Natural killer cell (primary cell): ENCODE data around the gene PCSK7. TPM values are rescaled to one million over a fixed set of nuclear protein-coding genes. Genes with fewer than 3 reads are reported as not detected.

Experiments used
- ATAC-seq, 3 donors: fragments of 150-1000 bp in 2 of 3; fragments of 200-7000 bp in 1 of 3; cut with Tn5 transposase; 1 replicate in 1 of 3; 2 replicates in 2 of 3; pipeline ENCODE4 v1.10.0; 2021; ENCODE audit warnings: mild to moderate bottlenecking in 2 of 3, moderate library complexity in 2 of 3
- DNase-seq, 2 donors: peaks; one replicate each; pipeline versions ENCODE4 v3.0.0 to v3.0.0-alpha.2; 2013 to 2021; ENCODE audit warnings: mixed read lengths in 1 of 2
- H3K27ac ChIP-seq: one replicate; pipeline ENCODE4 v1.5.1; 2013; ENCODE audit warnings: mild to moderate bottlenecking, low read length
- H3K27me3 ChIP-seq: one replicate; pipeline ENCODE4 v1.6.1; 2013; ENCODE audit warnings: low read length; ENCODE audit not compliant: control insufficient read depth, insufficient read depth
- H3K36me3 ChIP-seq: one replicate; pipeline ENCODE4 v1.6.1; 2013; ENCODE audit warnings: low read length; ENCODE audit not compliant: control insufficient read depth, insufficient read depth
- H3K4me1 ChIP-seq: one replicate; pipeline ENCODE4 v1.6.1; 2013; ENCODE audit warnings: low read length; ENCODE audit not compliant: control insufficient read depth, insufficient read depth
- H3K4me3 ChIP-seq: one replicate; pipeline ENCODE4 v1.5.1; 2013; ENCODE audit warnings: low read length
- H3K9me3 ChIP-seq: one replicate; pipeline ENCODE4 v1.6.1; 2013; ENCODE audit warnings: low read length; ENCODE audit not compliant: control insufficient read depth, insufficient read depth
- H3K27ac Mint-ChIP-seq, 2 donors: one replicate each; pipeline ENCODE4 v1.8.0; 2022; ENCODE audit warnings: mild to moderate bottlenecking in 2 of 2, mixed read lengths in 2 of 2, moderate library complexity in 1 of 2
- H3K27me3 Mint-ChIP-seq, 2 donors: one replicate each; pipeline ENCODE4 v1.8.0; 2022; ENCODE audit warnings: low read depth in 2 of 2, mixed read lengths in 2 of 2
- H3K36me3 Mint-ChIP-seq: one replicate; pipeline ENCODE4 v1.8.0; 2022; ENCODE audit warnings: mixed read lengths
- H3K4me1 Mint-ChIP-seq, 2 donors: one replicate each; pipeline ENCODE4 v1.8.0; 2022; ENCODE audit warnings: mixed read lengths in 2 of 2
- H3K4me3 Mint-ChIP-seq: one replicate; pipeline ENCODE4 v1.8.0; 2022; ENCODE audit warnings: mild to moderate bottlenecking, moderate library complexity, mixed read lengths
- H3K9me3 Mint-ChIP-seq, 2 donors: one replicate each; pipeline ENCODE4 v1.8.0; 2022; ENCODE audit warnings: mixed read lengths in 2 of 2
- WGBS: methylation state at CpG from one replicate; pipeline ENCODE4 v1.1.7; 2013; ENCODE audit warnings: missing lambda C conversion rate; ENCODE audit not compliant: insufficient coverage; 5-methylcytosine and 5-hydroxymethylcytosine counted together
- intact Hi-C: fragments of 100-400 bp; cut with micrococcal nuclease; formaldehyde crosslinking; loops from one replicate; pipeline ENCODE4 v1.14.2; 2022
- total RNA-seq, 4 donors: library from RNA; stranded (reverse); fragments of 120-200 nt in 1 of 4; gene quantifications; one replicate each; pipeline versions ENCODE4 v1.2.3 to v1.2.4, GENCODE V29; 2013 to 2022
- TF ChIP-seq, protein P1 (sequence below): fragments of 200-600 bp; IDR thresholded peaks from one replicate; pipeline ENCODE4 v1.8.0; 2022; ENCODE audit warnings: antibody characterized with exemption

Gene PCSK7
- total RNA-seq, 3 donors from 2014 or later (not counting 1 experiment from before 2014, with no cell fraction given), result 397 to 471 (median 441) TPM

DNA sequence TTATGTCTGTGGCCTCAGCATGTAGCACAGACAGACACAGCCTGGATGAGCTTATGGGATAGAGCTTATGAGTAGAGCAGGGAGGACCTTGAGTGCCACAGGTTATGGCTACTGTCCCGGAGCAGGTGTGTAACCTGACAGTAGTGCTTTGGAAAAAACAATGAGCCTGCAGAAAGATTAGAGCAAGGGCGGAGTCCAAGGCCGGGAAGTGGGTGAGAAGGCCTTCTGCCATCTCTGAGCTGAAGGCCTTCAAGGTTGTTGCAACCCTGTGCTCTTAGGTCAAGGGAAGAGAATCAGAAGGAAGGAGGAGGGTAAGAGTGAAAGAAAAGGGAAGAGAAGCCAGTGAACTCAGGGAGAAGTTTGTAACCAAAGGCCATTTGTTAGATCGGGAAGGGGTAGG, 36.6 kb downstream of the PCSK7 start:
- H3K9me3 ChIP-seq, result no peaks in the 10 kb centered on the region
- peaks cover 17% of the 10 kb centered on the region for H3K36me3 ChIP-seq
- intact Hi-C loops, result no loop called here
- no peak overlapping the region for H3K4me3 ChIP-seq
- H3K9me3 Mint-ChIP-seq, result no peaks in the 10 kb centered on the region
- WGBS, result 95% methylated on average over 4 of the region's 4 CpGs
- H3K27me3 Mint-ChIP-seq, result no peaks in the 10 kb centered on the region
- ATAC-seq, result no peak
- H3K27ac Mint-ChIP-seq, result peak overlapping the region; percentile 40 to 59
- no peak overlapping the region for H3K4me3 Mint-ChIP-seq
- no peaks in the 10 kb centered on the region for H3K36me3 Mint-ChIP-seq
- no peak for DNase-seq
- H3K27me3 ChIP-seq, result no peaks in the 10 kb centered on the region
- no peak overlapping the region for H3K27ac ChIP-seq
- peaks cover 4% of the 10 kb centered on the region for H3K4me1 ChIP-seq
- peaks cover 0 to 10% of the 10 kb centered on the region in 2 donors for H3K4me1 Mint-ChIP-seq
- TF ChIP-seq, protein P1, sequence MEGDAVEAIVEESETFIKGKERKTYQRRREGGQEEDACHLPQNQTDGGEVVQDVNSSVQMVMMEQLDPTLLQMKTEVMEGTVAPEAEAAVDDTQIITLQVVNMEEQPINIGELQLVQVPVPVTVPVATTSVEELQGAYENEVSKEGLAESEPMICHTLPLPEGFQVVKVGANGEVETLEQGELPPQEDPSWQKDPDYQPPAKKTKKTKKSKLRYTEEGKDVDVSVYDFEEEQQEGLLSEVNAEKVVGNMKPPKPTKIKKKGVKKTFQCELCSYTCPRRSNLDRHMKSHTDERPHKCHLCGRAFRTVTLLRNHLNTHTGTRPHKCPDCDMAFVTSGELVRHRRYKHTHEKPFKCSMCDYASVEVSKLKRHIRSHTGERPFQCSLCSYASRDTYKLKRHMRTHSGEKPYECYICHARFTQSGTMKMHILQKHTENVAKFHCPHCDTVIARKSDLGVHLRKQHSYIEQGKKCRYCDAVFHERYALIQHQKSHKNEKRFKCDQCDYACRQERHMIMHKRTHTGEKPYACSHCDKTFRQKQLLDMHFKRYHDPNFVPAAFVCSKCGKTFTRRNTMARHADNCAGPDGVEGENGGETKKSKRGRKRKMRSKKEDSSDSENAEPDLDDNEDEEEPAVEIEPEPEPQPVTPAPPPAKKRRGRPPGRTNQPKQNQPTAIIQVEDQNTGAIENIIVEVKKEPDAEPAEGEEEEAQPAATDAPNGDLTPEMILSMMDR, result no peak

DNA sequence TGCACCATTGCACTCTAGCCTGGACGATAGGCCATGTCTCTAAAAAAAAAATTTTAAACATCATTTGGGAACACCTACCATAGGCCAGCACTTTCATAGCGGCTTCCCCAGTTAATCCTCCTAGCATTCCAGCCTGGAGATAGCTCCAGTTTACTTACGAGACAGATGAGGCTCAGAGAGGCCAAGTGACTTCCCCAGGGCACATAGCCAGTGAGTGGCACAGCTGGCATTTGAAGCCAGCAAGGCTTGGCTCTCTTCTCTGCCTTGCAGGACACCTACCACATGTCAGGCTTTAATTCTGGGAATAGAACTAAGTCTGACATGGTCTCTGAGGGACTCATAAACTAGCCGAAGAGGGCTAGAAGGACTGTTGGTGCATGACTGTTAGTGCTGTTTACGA, 37.6 kb downstream of the PCSK7 start:
- no peak for ATAC-seq
- H3K9me3 ChIP-seq, result no peaks in the 10 kb centered on the region
- no peak overlapping the region for H3K27ac ChIP-seq
- H3K27ac Mint-ChIP-seq, result peak overlapping the region in 1 of 2 donors; percentile 40
- H3K4me3 Mint-ChIP-seq, result no peak overlapping the region
- H3K36me3 ChIP-seq, result peaks cover 20% of the 10 kb centered on the region
- peaks cover 0 to 10% of the 10 kb centered on the region in 2 donors for H3K4me1 Mint-ChIP-seq
- H3K4me3 ChIP-seq, result no peak overlapping the region
- intact Hi-C loops, result no loop called here
- H3K27me3 ChIP-seq, result no peaks in the 10 kb centered on the region
- 98% methylated on average over 5 of the region's 5 CpGs for WGBS
- H3K9me3 Mint-ChIP-seq, result no peaks in the 10 kb centered on the region
- peaks cover 13% of the 10 kb centered on the region for H3K4me1 ChIP-seq
- no peaks in the 10 kb centered on the region for H3K27me3 Mint-ChIP-seq
- TF ChIP-seq, protein P1, result no peak
- DNase-seq, result no peak
- no peaks in the 10 kb centered on the region for H3K36me3 Mint-ChIP-seq

DNA sequence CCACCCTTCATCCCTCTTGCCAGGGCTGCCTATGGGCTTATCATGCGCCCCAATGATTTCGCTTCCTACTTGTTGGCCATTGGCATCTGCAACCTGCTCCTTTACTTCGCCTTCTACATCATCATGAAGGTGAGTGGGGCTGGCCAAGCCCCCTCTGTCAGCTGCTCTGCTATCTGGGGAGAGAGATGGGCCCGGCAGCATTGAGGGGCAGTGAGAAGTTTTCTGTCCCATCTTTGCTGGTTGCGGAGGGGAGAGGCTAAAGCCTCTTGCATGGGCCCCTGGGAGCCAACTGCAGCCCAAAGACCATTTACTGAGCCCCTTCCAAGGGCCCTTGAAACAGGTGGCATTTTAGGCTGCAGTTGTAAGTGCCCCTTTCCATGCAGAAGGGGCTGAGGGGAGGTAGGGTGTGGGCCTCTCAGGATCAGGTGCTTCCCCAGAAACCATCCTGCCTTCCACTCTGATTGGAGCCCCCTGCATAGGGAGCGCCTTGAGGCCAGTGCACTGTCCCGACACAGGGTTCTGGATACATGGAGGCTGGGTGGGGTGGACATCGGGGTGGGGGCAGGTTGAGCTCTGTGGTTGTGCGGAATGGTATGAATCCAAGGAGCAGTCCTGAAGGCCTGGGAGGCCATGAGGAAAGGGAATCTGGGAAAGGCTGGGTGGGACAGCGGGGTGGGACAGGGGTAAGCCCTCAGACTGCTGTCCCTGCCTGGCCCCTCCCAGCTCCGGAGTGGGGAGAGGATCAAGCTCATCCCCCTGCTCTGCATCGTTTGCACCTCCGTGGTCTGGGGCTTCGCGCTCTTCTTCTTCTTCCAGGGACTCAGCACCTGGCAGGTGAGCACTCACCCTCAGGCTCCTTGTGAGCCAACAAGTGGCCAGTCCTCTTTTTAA, 38.5 kb downstream of the PCSK7 start:
- Histone ChIP-seq H3K27ac (no peak overlapping the region), H3K27me3 (no peaks in the 10 kb centered on the region), H3K9me3 (no peaks in the 10 kb centered on the region), H3K36me3 (peaks cover 27% of the 10 kb centered on the region), H3K4me3 (no peak overlapping the region), H3K4me1 (peaks cover 22% of the 10 kb centered on the region)
- DNase-seq (no peak), ATAC-seq (no peak)
- Mint-ChIP-seq H3K4me1 (peaks cover 0 to 10% of the 10 kb centered on the region in 2 donors), H3K9me3 (no peaks in the 10 kb centered on the region), H3K36me3 (no peaks in the 10 kb centered on the region), H3K4me3 (no peak overlapping the region), H3K27me3 (no peaks in the 10 kb centered on the region), H3K27ac (no peak overlapping the region)
- intact Hi-C loops, result no loop called here
- 97% methylated on average over 15 of the region's 15 CpGs for WGBS
- TF ChIP-seq, protein P1, result no peak
